PC-3 (cell line): ENCODE results near the gene FAM89B. TPM values are rescaled to one million over a fixed set of nuclear protein-coding genes. Genes with fewer than 3 reads are reported as not detected.

Experiments used
- ATAC-seq: fragments of 200-7000 bp; cut with Tn5 transposase; 2 replicates; pipeline ENCODE4 v1.9.1; 2020; ENCODE audit warnings: mild to moderate bottlenecking, moderate library complexity
- BruUV-seq: library from RNA; stranded (reverse); fragments of 400-500 nt; replicated peaks from 2 replicates; lab custom pipeline; 2021; lab: Mats Ljungman, UMichigan
- CTCF ChIA-PET: fragments of 300-600 bp; sonication (Branson Sonifier 250); formaldehyde crosslinking; loops from one replicate; lab custom pipeline; 2022; ENCODE audit warnings: antibody characterized with exemption; lab: Charles Lee
- POLR2A ChIA-PET: fragments of 300-600 bp; sonication (Branson Sonifier 250); formaldehyde crosslinking; loops from one replicate; lab custom pipeline; 2022; ENCODE audit warnings: antibody characterized with exemption; ENCODE audit not compliant: unreplicated experiment; lab: Charles Lee
- DNase-seq: peaks from one replicate; pipeline ENCODE4 v3.0.0-alpha.2; 2015
- H2AFZ ChIP-seq: fragments of 300-600 bp; sonication (generic); 2 replicates; pipeline ENCODE4 v1.6.0; 2016; ENCODE audit warnings: antibody characterized with exemption, low read length
- H3F3A ChIP-seq: fragments of 300-600 bp; sonication (generic); one replicate; pipeline ENCODE4 v1.6.0; 2017; ENCODE audit warnings: antibody characterized with exemption, low read length, control low read depth, mild to moderate bottlenecking; ENCODE audit not compliant: unreplicated experiment
- H3K27ac ChIP-seq: fragments of 300-600 bp; sonication (generic); 2 replicates; pipeline ENCODE4 v1.5.1; 2016; ENCODE audit warnings: mild to moderate bottlenecking, low read length
- H3K27me3 ChIP-seq: fragments of 300-600 bp; sonication (generic); 2 replicates; pipeline ENCODE4 v1.6.1; 2016; ENCODE audit warnings: low read length, mixed read lengths
- H3K36me3 ChIP-seq: fragments of 300-600 bp; sonication (generic); 2 replicates; pipeline ENCODE4 v1.6.1; 2016; ENCODE audit warnings: low read depth, mixed run types, low read length, mixed read lengths
- H3K4me1 ChIP-seq: fragments of 300-600 bp; sonication (generic); 2 replicates; pipeline ENCODE4 v1.5.1; 2016; ENCODE audit warnings: low read length; ENCODE audit not compliant: insufficient read depth
- H3K4me2 ChIP-seq: fragments of 300-600 bp; sonication (generic); 2 replicates; pipeline ENCODE4 v1.6.0; 2016; ENCODE audit warnings: low read length
- H3K4me3 ChIP-seq: fragments of 300-600 bp; sonication (generic); 2 replicates; pipeline ENCODE4 v1.5.1; 2016; ENCODE audit warnings: mild to moderate bottlenecking, low read length, mixed read lengths
- H3K79me2 ChIP-seq: fragments of 300-600 bp; sonication (generic); 2 replicates; pipeline ENCODE4 v1.6.1; 2017; ENCODE audit warnings: low read length, mixed read lengths
- H3K9ac ChIP-seq: fragments of 300-600 bp; sonication (generic); 2 replicates; pipeline ENCODE4 v1.6.0; 2016; ENCODE audit warnings: mild to moderate bottlenecking, low read length
- H3K9me2 ChIP-seq: fragments of 300-600 bp; sonication (generic); replicated peaks from 2 replicates; pipeline ENCODE4 v1.6.1; 2016; ENCODE audit warnings: mixed run types, low read length, mixed read lengths
- H3K9me3 ChIP-seq: fragments of 300-600 bp; sonication (generic); 2 replicates; pipeline ENCODE4 v1.6.1; 2016; ENCODE audit warnings: low read length, mixed read lengths
- H4K20me1 ChIP-seq: fragments of 300-600 bp; sonication (generic); 2 replicates; pipeline ENCODE4 v1.6.1; 2016; ENCODE audit warnings: low read length, mixed read lengths
- CTCF ChIP-seq: fragments of 300-600 bp; sonication (generic); conservative IDR thresholded peaks from 2 replicates; pipeline ENCODE4 v1.5.1; 2017; ENCODE audit warnings: antibody characterized with exemption, low read depth, mild to moderate bottlenecking, low read length
- EZH2phosphoT487 ChIP-seq: fragments of 300-600 bp; sonication (generic); IDR thresholded peaks from 2 replicates; pipeline ENCODE4 v1.6.1; 2018; ENCODE audit warnings: mild to moderate bottlenecking, antibody characterized with exemption, low read length, borderline replicate concordance
- intact Hi-C: fragments of 100-400 bp; cut with micrococcal nuclease; formaldehyde crosslinking; loops from 2 replicates; pipeline ENCODE4 v1.9.0; 2023
- total RNA-seq: library from RNA; depleted of rRNA; stranded (reverse); fragments of >200 nt; gene quantifications from 2 replicates; pipeline ENCODE4 v1.2.3, GENCODE V29; 2014

FAM89B gene
- total RNA-seq, 1 experiment from 2014 or later: 76.3 TPM

GRCh38 chr11:65539744-65540289 lies 32.5 kb upstream of the FAM89B start:
- peak overlapping the region; percentile 95 for H3K4me2 ChIP-seq
- H3K9me2 ChIP-seq: no peaks in the 10 kb centered on the region
- TF ChIP-seq EZH2phosphoT487: no peak
- H3K27me3 ChIP-seq: no peaks in the 10 kb centered on the region
- intact Hi-C loops: loop anchor here (1.0 to 10.0 kb wide), 2 partner anchors 30 to 75 kb away; partner anchors contain the start of genes MAP3K11, PCNX3 and ZNRD2
- ATAC-seq: peak; percentile 65
- H3K27ac ChIP-seq: peak overlapping the region; percentile 69
- peak overlapping the region; percentile 84 for H2AFZ ChIP-seq
- DNase-seq: peak; percentile 81
- H3K4me3 ChIP-seq: peak overlapping the region; percentile 81
- POLR2A ChIA-PET: interaction anchor here (1.6 kb wide), 1 partner anchor 31 kb away, joined by 7 read pairs; the partner anchor contains the start of gene ZNRD2
- H4K20me1 ChIP-seq: no peaks in the 10 kb centered on the region
- 0 out of 2 replicates have a peak, but pooled peaks cover 5% of the 10 kb centered on the region for H3K79me2 ChIP-seq
- H3F3A ChIP-seq: no peaks in the 10 kb centered on the region
- peak overlapping the region; percentile 75 for H3K9ac ChIP-seq
- H3K9me3 ChIP-seq: no peaks in the 10 kb centered on the region
- no TSS peak for BruUV-seq
- H3K4me1 ChIP-seq: peaks cover 19% of the 10 kb centered on the region
- CTCF ChIA-PET: interaction anchor here (0.7 to 2.7 kb wide), 4 partner anchors 12 to 56 kb away, joined by 5 to 25 read pairs (median 14); partner anchors contain the start of genes FAM89B, KCNK7 and ZNRD2
- H3K36me3 ChIP-seq: peaks cover 15% of the 10 kb centered on the region; the same call in 1 of the 2 replicates

- peak overlapping the region; percentile 69 for H3K27ac ChIP-seq
- no peaks in the 10 kb centered on the region for H3K9me3 ChIP-seq
- ATAC-seq: peak; percentile 69
- H4K20me1 ChIP-seq: no peaks in the 10 kb centered on the region
- H3K27me3 ChIP-seq: no peaks in the 10 kb centered on the region
- intact Hi-C loops: loop anchor here (1.0 to 10.0 kb wide), 2 partner anchors 30 to 74 kb away; partner anchors contain the start of genes MAP3K11, PCNX3 and ZNRD2
- TF ChIP-seq EZH2phosphoT487 (no peak), CTCF (peak; percentile 92)
- H3K9ac ChIP-seq: peak overlapping the region; percentile 75
- H3K9me2 ChIP-seq: no peaks in the 10 kb centered on the region
- peak overlapping the region; percentile 95 for H3K4me2 ChIP-seq
- peaks cover 15% of the 10 kb centered on the region; the same call in 1 of the 2 replicates for H3K36me3 ChIP-seq
- no peaks in the 10 kb centered on the region for H3F3A ChIP-seq
- DNase-seq: peak; percentile 91
- peaks cover 19% of the 10 kb centered on the region for H3K4me1 ChIP-seq
- peak overlapping the region; percentile 84 for H2AFZ ChIP-seq
- H3K4me3 ChIP-seq: peak overlapping the region; percentile 81
- 0 out of 2 replicates have a peak, but pooled peaks cover 5% of the 10 kb centered on the region for H3K79me2 ChIP-seq
- ChIA-PET POLR2A (interaction anchor here (0.5 to 1.6 kb wide), 2 partner anchors 30 to 319 kb away, joined by 3 to 7 read pairs; partner anchors contain the start of gene ZNRD2), CTCF (interaction anchor here (0.7 to 2.7 kb wide), 7 partner anchors 11 to 55 kb away, joined by 3 to 25 read pairs (median 7); partner anchors contain the start of genes FAM89B, KCNK7 and ZNRD2)
- TSS peak; percentile 24 for BruUV-seq
Observed at GRCh38 chr11:65540290-65541092, 31.8 kb upstream of the FAM89B start.
